HEK293 (cell line): ENCODE results near the gene RPS21.

Source experiments
- KLF16 ChIP-seq: fragments of 450-650 bp; formaldehyde crosslinking; IDR thresholded peaks from 2 replicates; pipeline ENCODE4 v1.5.1; 2017; ENCODE audit warnings: missing biosample characterization, missing genetic modification characterization
- REST ChIP-seq: fragments of 450-650 bp; formaldehyde crosslinking; IDR thresholded peaks from 2 replicates; pipeline ENCODE4 v1.5.1; 2016; ENCODE audit warnings: missing biosample characterization, missing genetic modification characterization
- YY1 ChIP-seq: fragments of 450-650 bp; formaldehyde crosslinking; IDR thresholded peaks from 2 replicates; pipeline ENCODE4 v1.5.1; 2018; ENCODE audit warnings: missing biosample characterization, missing genetic modification characterization
- ZIC2 ChIP-seq: fragments of 450-650 bp; formaldehyde crosslinking; IDR thresholded peaks from 2 replicates; pipeline ENCODE4 v1.5.1; 2016; ENCODE audit warnings: missing biosample characterization, missing genetic modification characterization
- ZNF140 ChIP-seq: fragments of 450-650 bp; formaldehyde crosslinking; IDR thresholded peaks from 2 replicates; pipeline ENCODE4 v1.5.1; 2016; ENCODE audit warnings: missing biosample characterization, missing genetic modification characterization
- ZNF146 ChIP-seq: fragments of 450-650 bp; formaldehyde crosslinking; IDR thresholded peaks from 2 replicates; pipeline ENCODE4 v1.5.1; 2016; ENCODE audit warnings: missing biosample characterization, missing genetic modification characterization
- ZNF16 ChIP-seq: fragments of 450-650 bp; formaldehyde crosslinking; IDR thresholded peaks from 2 replicates; pipeline ENCODE4 v1.5.1; 2016; ENCODE audit warnings: low read depth, missing biosample characterization, missing genetic modification characterization
- ZNF184 ChIP-seq: fragments of 450-650 bp; IDR thresholded peaks from 2 replicates; pipeline ENCODE4 v1.5.1; 2018; ENCODE audit warnings: missing biosample characterization, mild to moderate bottlenecking, missing genetic modification characterization
- ZNF350 ChIP-seq: fragments of 450-650 bp; formaldehyde crosslinking; IDR thresholded peaks from 2 replicates; pipeline ENCODE4 v1.5.0; 2017; ENCODE audit warnings: missing biosample characterization, mild to moderate bottlenecking, missing genetic modification characterization
- ZNF366 ChIP-seq: fragments of 450-650 bp; formaldehyde crosslinking; conservative IDR thresholded peaks from 2 replicates; pipeline ENCODE4 v1.5.1; 2016; ENCODE audit warnings: missing biosample characterization, missing genetic modification characterization
- ZNF426 ChIP-seq: fragments of 450-650 bp; formaldehyde crosslinking; IDR thresholded peaks from 2 replicates; pipeline ENCODE4 v1.5.1; 2017; ENCODE audit warnings: missing biosample characterization, missing genetic modification characterization, mild to moderate bottlenecking, inconsistent platforms, moderate library complexity
- ZNF514 ChIP-seq: fragments of 450-650 bp; formaldehyde crosslinking; IDR thresholded peaks from 2 replicates; pipeline ENCODE4 v1.5.1; 2016; ENCODE audit warnings: missing biosample characterization, missing genetic modification characterization
- ZNF548 ChIP-seq: fragments of 450-650 bp; formaldehyde crosslinking; IDR thresholded peaks from 2 replicates; pipeline ENCODE4 v1.5.1; 2016; ENCODE audit warnings: missing biosample characterization, missing genetic modification characterization
- ZNF654 ChIP-seq: fragments of 450-650 bp; formaldehyde crosslinking; IDR thresholded peaks from 2 replicates; pipeline ENCODE4 v1.5.1; 2016; ENCODE audit warnings: low read depth, missing biosample characterization, missing genetic modification characterization
- ZNF660 ChIP-seq: fragments of 450-650 bp; IDR thresholded peaks from 2 replicates; pipeline ENCODE4 v1.5.1; 2018; ENCODE audit warnings: missing biosample characterization, mild to moderate bottlenecking, missing genetic modification characterization
- ZNF777 ChIP-seq: fragments of 450-650 bp; formaldehyde crosslinking; IDR thresholded peaks from 2 replicates; pipeline ENCODE4 v1.5.1; 2017; ENCODE audit warnings: missing biosample characterization, missing genetic modification characterization, borderline replicate concordance
- TF ChIP-seq, protein P1 (sequence below): fragments of 450-650 bp; formaldehyde crosslinking; IDR thresholded peaks from 2 replicates; pipeline ENCODE4 v1.5.1; 2016; ENCODE audit warnings: missing biosample characterization, missing genetic modification characterization
- TF ChIP-seq, protein P2 (sequence below): fragments of 450-650 bp; formaldehyde crosslinking; IDR thresholded peaks from 2 replicates; pipeline ENCODE4 v1.5.1; 2016; ENCODE audit warnings: missing biosample characterization, missing genetic modification characterization, borderline replicate concordance
- TF ChIP-seq, protein P3 (sequence below): fragments of 450-650 bp; formaldehyde crosslinking; IDR thresholded peaks from 2 replicates; pipeline ENCODE4 v1.5.1; 2016; ENCODE audit warnings: missing biosample characterization, missing genetic modification characterization
- TF ChIP-seq, protein P4 (sequence below): fragments of 450-650 bp; formaldehyde crosslinking; IDR thresholded peaks from 2 replicates; pipeline ENCODE4 v1.5.1; 2017; ENCODE audit warnings: missing biosample characterization, missing genetic modification characterization
- TF ChIP-seq, protein P5 (sequence below): fragments of 450-650 bp; IDR thresholded peaks from 2 replicates; pipeline ENCODE4 v1.5.1; 2018; ENCODE audit warnings: missing biosample characterization, missing genetic modification characterization
- TF ChIP-seq, protein P6 (sequence below): fragments of 450-650 bp; formaldehyde crosslinking; IDR thresholded peaks from 2 replicates; pipeline ENCODE4 v1.5.1; 2016; ENCODE audit warnings: missing biosample characterization, missing genetic modification characterization, low read depth

RPS21 gene

DNA sequence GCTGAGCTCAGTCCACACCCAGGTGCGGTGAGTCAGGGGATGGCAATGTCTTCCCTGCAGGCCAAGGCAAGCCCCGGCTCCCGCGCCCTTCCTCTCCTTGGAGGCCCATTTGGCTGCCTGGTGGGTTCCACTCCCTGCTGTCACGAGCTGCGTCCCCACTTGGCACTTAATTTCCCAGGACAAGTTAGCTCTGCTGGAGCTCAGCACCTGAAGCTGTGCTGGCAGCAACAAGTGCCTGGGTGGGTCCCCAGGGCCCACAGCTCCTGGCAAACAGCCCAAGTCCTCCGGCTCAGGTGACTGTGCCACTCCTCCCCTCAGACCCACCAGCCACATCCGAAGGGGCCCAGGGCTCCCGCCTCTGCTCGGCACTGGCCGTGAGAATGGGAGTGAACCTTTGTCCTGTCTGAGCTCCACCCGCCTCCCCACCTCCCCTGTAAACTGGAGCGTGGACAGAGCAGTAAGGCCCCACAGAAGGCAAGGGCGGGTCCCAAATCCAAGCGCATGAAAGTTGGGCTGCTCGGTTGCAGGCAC, 36.7 kb upstream of the RPS21 start (continued):
- TF ChIP-seq, protein P1, sequence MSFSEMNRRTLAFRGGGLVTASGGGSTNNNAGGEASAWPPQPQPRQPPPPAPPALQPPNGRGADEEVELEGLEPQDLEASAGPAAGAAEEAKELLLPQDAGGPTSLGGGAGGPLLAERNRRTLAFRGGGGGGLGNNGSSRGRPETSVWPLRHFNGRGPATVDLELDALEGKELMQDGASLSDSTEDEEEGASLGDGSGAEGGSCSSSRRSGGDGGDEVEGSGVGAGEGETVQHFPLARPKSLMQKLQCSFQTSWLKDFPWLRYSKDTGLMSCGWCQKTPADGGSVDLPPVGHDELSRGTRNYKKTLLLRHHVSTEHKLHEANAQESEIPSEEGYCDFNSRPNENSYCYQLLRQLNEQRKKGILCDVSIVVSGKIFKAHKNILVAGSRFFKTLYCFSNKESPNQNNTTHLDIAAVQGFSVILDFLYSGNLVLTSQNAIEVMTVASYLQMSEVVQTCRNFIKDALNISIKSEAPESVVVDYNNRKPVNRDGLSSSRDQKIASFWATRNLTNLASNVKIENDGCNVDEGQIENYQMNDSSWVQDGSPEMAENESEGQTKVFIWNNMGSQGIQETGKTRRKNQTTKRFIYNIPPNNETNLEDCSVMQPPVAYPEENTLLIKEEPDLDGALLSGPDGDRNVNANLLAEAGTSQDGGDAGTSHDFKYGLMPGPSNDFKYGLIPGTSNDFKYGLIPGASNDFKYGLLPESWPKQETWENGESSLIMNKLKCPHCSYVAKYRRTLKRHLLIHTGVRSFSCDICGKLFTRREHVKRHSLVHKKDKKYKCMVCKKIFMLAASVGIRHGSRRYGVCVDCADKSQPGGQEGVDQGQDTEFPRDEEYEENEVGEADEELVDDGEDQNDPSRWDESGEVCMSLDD: peak; percentile 68
- TF ChIP-seq, protein P2, sequence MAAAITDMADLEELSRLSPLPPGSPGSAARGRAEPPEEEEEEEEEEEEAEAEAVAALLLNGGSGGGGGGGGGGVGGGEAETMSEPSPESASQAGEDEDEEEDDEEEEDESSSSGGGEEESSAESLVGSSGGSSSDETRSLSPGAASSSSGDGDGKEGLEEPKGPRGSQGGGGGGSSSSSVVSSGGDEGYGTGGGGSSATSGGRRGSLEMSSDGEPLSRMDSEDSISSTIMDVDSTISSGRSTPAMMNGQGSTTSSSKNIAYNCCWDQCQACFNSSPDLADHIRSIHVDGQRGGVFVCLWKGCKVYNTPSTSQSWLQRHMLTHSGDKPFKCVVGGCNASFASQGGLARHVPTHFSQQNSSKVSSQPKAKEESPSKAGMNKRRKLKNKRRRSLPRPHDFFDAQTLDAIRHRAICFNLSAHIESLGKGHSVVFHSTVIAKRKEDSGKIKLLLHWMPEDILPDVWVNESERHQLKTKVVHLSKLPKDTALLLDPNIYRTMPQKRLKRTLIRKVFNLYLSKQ (tag by site-specific recombination): no peak
- TF ChIP-seq ZNF140 (no peak), ZNF777 (tag by site-specific recombination) (no peak), ZNF366 (tag by site-specific recombination) (0 out of 2 replicates have a peak, but pooled peaks have one; percentile 18), ZNF426 (tag by site-specific recombination) (no peak), REST (tag by site-specific recombination) (no peak), KLF16 (tag by site-specific recombination) (no peak), ZNF146 (tag by site-specific recombination) (no peak), YY1 (tag by site-specific recombination) (no peak), ZNF660 (tag by site-specific recombination) (no peak), ZNF654 (tag by site-specific recombination) (no peak), ZNF16 (no peak), ZIC2 (peak; percentile 99), ZNF184 (tag by site-specific recombination) (no peak), ZNF350 (tag by site-specific recombination) (no peak), ZNF548 (no peak), ZNF514 (tag by site-specific recombination) (no peak)
- TF ChIP-seq, protein P3, sequence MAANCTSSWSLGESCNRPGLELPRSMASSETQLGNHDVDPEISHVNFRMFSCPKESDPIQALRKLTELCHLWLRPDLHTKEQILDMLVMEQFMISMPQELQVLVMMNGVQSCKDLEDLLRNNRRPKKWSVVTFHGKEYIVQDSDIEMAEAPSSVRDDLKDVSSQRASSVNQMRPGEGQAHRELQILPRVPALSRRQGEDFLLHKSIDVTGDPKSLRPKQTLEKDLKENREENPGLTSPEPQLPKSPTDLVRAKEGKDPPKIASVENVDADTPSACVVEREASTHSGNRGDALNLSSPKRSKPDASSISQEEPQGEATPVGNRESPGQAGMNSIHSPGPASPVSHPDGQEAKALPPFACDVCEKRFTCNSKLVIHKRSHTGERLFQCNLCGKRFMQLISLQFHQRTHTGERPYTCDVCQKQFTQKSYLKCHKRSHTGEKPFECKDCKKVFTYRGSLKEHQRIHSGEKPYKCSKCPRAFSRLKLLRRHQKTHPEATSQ: no peak
- TF ChIP-seq, protein P4, sequence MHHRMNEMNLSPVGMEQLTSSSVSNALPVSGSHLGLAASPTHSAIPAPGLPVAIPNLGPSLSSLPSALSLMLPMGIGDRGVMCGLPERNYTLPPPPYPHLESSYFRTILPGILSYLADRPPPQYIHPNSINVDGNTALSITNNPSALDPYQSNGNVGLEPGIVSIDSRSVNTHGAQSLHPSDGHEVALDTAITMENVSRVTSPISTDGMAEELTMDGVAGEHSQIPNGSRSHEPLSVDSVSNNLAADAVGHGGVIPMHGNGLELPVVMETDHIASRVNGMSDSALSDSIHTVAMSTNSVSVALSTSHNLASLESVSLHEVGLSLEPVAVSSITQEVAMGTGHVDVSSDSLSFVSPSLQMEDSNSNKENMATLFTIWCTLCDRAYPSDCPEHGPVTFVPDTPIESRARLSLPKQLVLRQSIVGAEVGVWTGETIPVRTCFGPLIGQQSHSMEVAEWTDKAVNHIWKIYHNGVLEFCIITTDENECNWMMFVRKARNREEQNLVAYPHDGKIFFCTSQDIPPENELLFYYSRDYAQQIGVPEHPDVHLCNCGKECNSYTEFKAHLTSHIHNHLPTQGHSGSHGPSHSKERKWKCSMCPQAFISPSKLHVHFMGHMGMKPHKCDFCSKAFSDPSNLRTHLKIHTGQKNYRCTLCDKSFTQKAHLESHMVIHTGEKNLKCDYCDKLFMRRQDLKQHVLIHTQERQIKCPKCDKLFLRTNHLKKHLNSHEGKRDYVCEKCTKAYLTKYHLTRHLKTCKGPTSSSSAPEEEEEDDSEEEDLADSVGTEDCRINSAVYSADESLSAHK: no peak
- TF ChIP-seq, protein P5, sequence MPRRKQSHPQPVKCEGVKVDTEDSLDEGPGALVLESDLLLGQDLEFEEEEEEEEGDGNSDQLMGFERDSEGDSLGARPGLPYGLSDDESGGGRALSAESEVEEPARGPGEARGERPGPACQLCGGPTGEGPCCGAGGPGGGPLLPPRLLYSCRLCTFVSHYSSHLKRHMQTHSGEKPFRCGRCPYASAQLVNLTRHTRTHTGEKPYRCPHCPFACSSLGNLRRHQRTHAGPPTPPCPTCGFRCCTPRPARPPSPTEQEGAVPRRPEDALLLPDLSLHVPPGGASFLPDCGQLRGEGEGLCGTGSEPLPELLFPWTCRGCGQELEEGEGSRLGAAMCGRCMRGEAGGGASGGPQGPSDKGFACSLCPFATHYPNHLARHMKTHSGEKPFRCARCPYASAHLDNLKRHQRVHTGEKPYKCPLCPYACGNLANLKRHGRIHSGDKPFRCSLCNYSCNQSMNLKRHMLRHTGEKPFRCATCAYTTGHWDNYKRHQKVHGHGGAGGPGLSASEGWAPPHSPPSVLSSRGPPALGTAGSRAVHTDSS (tag by site-specific recombination): no peak
- TF ChIP-seq, protein P6, sequence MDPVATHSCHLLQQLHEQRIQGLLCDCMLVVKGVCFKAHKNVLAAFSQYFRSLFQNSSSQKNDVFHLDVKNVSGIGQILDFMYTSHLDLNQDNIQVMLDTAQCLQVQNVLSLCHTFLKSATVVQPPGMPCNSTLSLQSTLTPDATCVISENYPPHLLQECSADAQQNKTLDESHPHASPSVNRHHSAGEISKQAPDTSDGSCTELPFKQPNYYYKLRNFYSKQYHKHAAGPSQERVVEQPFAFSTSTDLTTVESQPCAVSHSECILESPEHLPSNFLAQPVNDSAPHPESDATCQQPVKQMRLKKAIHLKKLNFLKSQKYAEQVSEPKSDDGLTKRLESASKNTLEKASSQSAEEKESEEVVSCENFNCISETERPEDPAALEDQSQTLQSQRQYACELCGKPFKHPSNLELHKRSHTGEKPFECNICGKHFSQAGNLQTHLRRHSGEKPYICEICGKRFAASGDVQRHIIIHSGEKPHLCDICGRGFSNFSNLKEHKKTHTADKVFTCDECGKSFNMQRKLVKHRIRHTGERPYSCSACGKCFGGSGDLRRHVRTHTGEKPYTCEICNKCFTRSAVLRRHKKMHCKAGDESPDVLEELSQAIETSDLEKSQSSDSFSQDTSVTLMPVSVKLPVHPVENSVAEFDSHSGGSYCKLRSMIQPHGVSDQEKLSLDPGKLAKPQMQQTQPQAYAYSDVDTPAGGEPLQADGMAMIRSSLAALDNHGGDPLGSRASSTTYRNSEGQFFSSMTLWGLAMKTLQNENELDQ: no peak
